ENCODE data around the gene HSD3B7.

Gene HSD3B7

GRCh38 chr16:31003744-31004143 is 18.7 kb downstream of the HSD3B7 start:
- Histone ChIP-seq H3K4me3 (ENCODE audit: low read depth, low read length) (no peak overlapping the region), H3K36me3 (ENCODE audit: control insufficient read depth in 2 of 2, insufficient read depth in 1 of 2, low read length in 2 of 2) (no peaks in the 10 kb centered on the region), H3K9me3 (ENCODE audit: control insufficient read depth, insufficient read depth, low read depth, low read length) (no peaks in the 10 kb centered on the region), H3K4me1 (ENCODE audit: control insufficient read depth, insufficient read depth, low read length) (no peaks in the 10 kb centered on the region; the same call in 1 of the 2 replicates), H3K27ac (ENCODE audit: extremely low read depth, low read depth, low read length) (no peak overlapping the region)
- CTCF ChIA-PET: no interaction called here
- POLR2A ChIA-PET: interaction anchor here (0.7 kb wide), 1 partner anchor 13 kb away, joined by 3 read pairs; no protein-coding TSS in a partner anchor
- 0 out of 2 replicates have a peak, but pooled peaks have one; percentile 10 for TF ChIP-seq PRDM1 (tag by site-specific recombination; IDR thresholded peaks at IDR 0.05)
- no peak for TF ChIP-seq ZNF677 (tag by site-specific recombination; IDR thresholded peaks at IDR 0.05)

- Histone ChIP-seq H3K9me3 (ENCODE audit: control insufficient read depth, insufficient read depth, low read depth, low read length) (no peaks in the 10 kb centered on the region), H3K27ac (ENCODE audit: extremely low read depth, low read depth, low read length) (no peak overlapping the region), H3K36me3 (ENCODE audit: control insufficient read depth in 2 of 2, insufficient read depth in 1 of 2, low read length in 2 of 2) (no peaks in the 10 kb centered on the region), H3K4me3 (ENCODE audit: low read depth, low read length) (no peak overlapping the region), H3K4me1 (ENCODE audit: control insufficient read depth, insufficient read depth, low read length) (no peaks in the 10 kb centered on the region)
- POLR2A ChIA-PET: interaction anchor here (0.7 kb wide), 1 partner anchor 12 kb away, joined by 3 read pairs; no protein-coding TSS in a partner anchor
- CTCF ChIA-PET: interaction anchor here (1.6 kb wide), 1 partner anchor 20 kb away, joined by 8 read pairs; the partner anchor contains the start of gene HSD3B7
- TF ChIP-seq, protein P1, sequence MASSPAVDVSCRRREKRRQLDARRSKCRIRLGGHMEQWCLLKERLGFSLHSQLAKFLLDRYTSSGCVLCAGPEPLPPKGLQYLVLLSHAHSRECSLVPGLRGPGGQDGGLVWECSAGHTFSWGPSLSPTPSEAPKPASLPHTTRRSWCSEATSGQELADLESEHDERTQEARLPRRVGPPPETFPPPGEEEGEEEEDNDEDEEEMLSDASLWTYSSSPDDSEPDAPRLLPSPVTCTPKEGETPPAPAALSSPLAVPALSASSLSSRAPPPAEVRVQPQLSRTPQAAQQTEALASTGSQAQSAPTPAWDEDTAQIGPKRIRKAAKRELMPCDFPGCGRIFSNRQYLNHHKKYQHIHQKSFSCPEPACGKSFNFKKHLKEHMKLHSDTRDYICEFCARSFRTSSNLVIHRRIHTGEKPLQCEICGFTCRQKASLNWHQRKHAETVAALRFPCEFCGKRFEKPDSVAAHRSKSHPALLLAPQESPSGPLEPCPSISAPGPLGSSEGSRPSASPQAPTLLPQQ (tag by site-specific recombination; IDR thresholded peaks at IDR 0.05): no peak
- TF ChIP-seq ZNF521 (tag by site-specific recombination; IDR thresholded peaks at IDR 0.05) (no peak), ZNF768 (tag by site-specific recombination; IDR thresholded peaks at IDR 0.05) (peak; percentile 77; the same call in 1 of the 2 replicates), REPIN1 (tag by site-specific recombination; IDR thresholded peaks at IDR 0.05; ENCODE audit: low read depth) (no peak)
Measured at GRCh38 chr16:31004658-31005057, 19.7 kb downstream of the HSD3B7 start.

- 0 out of 2 replicates have a peak, but pooled peaks have one; percentile 19 for TF ChIP-seq ZNF362 (tag by site-specific recombination; IDR thresholded peaks at IDR 0.05)
- peak; percentile 49; the same call in 1 of the 2 replicates for TF ChIP-seq ZNF768 (tag by site-specific recombination; IDR thresholded peaks at IDR 0.05)
- no peak for TF ChIP-seq ZNF660 (tag by site-specific recombination; IDR thresholded peaks at IDR 0.05)
- TF ChIP-seq ZNF121 (tag by site-specific recombination; IDR thresholded peaks at IDR 0.05): peak; percentile 82
- no peak for TF ChIP-seq ZNF664 (tag by site-specific recombination; IDR thresholded peaks at IDR 0.05)
- 0 out of 2 replicates have a peak, but pooled peaks have one; percentile 3 for TF ChIP-seq ZNF600 (tag by site-specific recombination; IDR thresholded peaks at IDR 0.05)
- TF ChIP-seq ZBTB44 (tag by site-specific recombination; IDR thresholded peaks at IDR 0.05): no peak
- Histone ChIP-seq H3K9me3 (ENCODE audit: control insufficient read depth, insufficient read depth, low read depth, low read length) (no peaks in the 10 kb centered on the region), H3K36me3 (ENCODE audit: control insufficient read depth in 2 of 2, insufficient read depth in 1 of 2, low read length in 2 of 2) (no peaks in the 10 kb centered on the region), H3K4me1 (ENCODE audit: control insufficient read depth, insufficient read depth, low read length) (no peaks in the 10 kb centered on the region), H3K4me3 (ENCODE audit: low read depth, low read length) (no peak overlapping the region), H3K27ac (ENCODE audit: extremely low read depth, low read depth, low read length) (no peak overlapping the region)
- ChIA-PET CTCF (interaction anchor here (0.6 to 1.6 kb wide), 2 partner anchors 10 to 21 kb away, joined by 4 to 8 read pairs; partner anchors contain the start of gene HSD3B7), POLR2A (no interaction called here)
Measured at GRCh38 chr16:31005350-31006085, 20.5 kb downstream of the HSD3B7 start.

GRCh38 chr16:31006086-31006385 is 21.0 kb downstream of the HSD3B7 start:
- Histone ChIP-seq H3K4me1 (ENCODE audit: control insufficient read depth, insufficient read depth, low read length) (no peaks in the 10 kb centered on the region), H3K36me3 (ENCODE audit: control insufficient read depth in 2 of 2, insufficient read depth in 1 of 2, low read length in 2 of 2) (no peaks in the 10 kb centered on the region), H3K9me3 (ENCODE audit: control insufficient read depth, insufficient read depth, low read depth, low read length) (no peaks in the 10 kb centered on the region), H3K27ac (ENCODE audit: extremely low read depth, low read depth, low read length) (no peak overlapping the region), H3K4me3 (ENCODE audit: low read depth, low read length) (no peak overlapping the region)
- TF ChIP-seq PBX3 (CRISPR knock-in tag; IDR thresholded peaks at IDR 0.05) (no peak), KLF16 (tag by site-specific recombination; IDR thresholded peaks at IDR 0.05) (no peak), ZNF792 (tag by site-specific recombination; IDR thresholded peaks at IDR 0.05) (no peak), ZNF510 (tag by site-specific recombination; IDR thresholded peaks at IDR 0.05; ENCODE audit: insufficient replicate concordance) (no peak), ZNF157 (tag by site-specific recombination; IDR thresholded peaks at IDR 0.05) (no peak), ZNF664 (tag by site-specific recombination; IDR thresholded peaks at IDR 0.05) (no peak), ZNF221 (tag by site-specific recombination; IDR thresholded peaks at IDR 0.05; ENCODE audit: borderline replicate concordance) (no peak)
- ChIA-PET POLR2A (no interaction called here), CTCF (interaction anchor here (0.6 to 1.3 kb wide), 3 partner anchors 10 to 21 kb away, joined by 3 to 6 read pairs (median 4); no protein-coding TSS in a partner anchor)
